Transverse colon (tissue), 4 donors: ENCODE measurements around the gene PYGO1. TPM values are rescaled to one million over a fixed set of nuclear protein-coding genes. Genes with fewer than 3 reads are reported as not detected.

ENCODE experiments used
- DNase-seq: peaks from one replicate; pipeline ENCODE4 v3.0.0-alpha.2; 2019
- H3K27ac ChIP-seq, 4 donors: fragments of 200-600 bp; sonication (generic); 2 replicates each; pipeline ENCODE4 v1.5.1; 2016 to 2018; ENCODE audit warnings: inconsistent platforms in 4 of 4
- H3K27me3 ChIP-seq: fragments of 200-600 bp; sonication (generic); 2 replicates; pipeline ENCODE4 v1.5.1; 2017; ENCODE audit warnings: inconsistent platforms
- H3K36me3 ChIP-seq, 4 donors: fragments of 200-600 bp; sonication (generic); 2 replicates each; pipeline ENCODE4 v1.5.1; 2017 to 2019; ENCODE audit warnings: inconsistent platforms in 4 of 4
- H3K4me1 ChIP-seq, 4 donors: fragments of 200-600 bp; sonication (generic); 2 replicates each; pipeline ENCODE4 v1.5.1; 2017 to 2020; ENCODE audit warnings: inconsistent platforms in 4 of 4
- H3K4me3 ChIP-seq, 4 donors: fragments of 200-600 bp; sonication (generic); 1 replicate in 1 of 4; 2 replicates in 3 of 4; pipeline versions ENCODE4 v1.5.1 to v1.6.1; 2017 to 2019; ENCODE audit warnings: inconsistent platforms in 4 of 4
- H3K9me3 ChIP-seq, 2 donors: fragments of 200-600 bp; sonication (generic); 2 replicates each; pipeline ENCODE4 v1.5.1; 2017 to 2019; ENCODE audit warnings: inconsistent platforms in 2 of 2
- EP300 ChIP-seq: sonication (generic); formaldehyde crosslinking; IDR thresholded peaks from one replicate; pipeline ENCODE4 v1.6.1; 2017; ENCODE audit warnings: antibody characterized with exemption, low read depth
- POLR2A ChIP-seq: fragments of 450-650 bp; IDR thresholded peaks from one replicate; pipeline ENCODE4 v1.6.1; 2016; ENCODE audit warnings: antibody characterized with exemption, mild to moderate bottlenecking, moderate library complexity
- POLR2AphosphoS5 ChIP-seq, 3 donors: sonication (generic); formaldehyde crosslinking; IDR thresholded peaks; one replicate each; pipeline ENCODE4 v1.6.1; 2016; ENCODE audit warnings: antibody characterized with exemption in 3 of 3
- WGBS, 2 donors: methylation state at CpG; one replicate each; pipeline ENCODE4 v1.1.5; 2018; ENCODE audit warnings: low coverage in 1 of 2; 5-methylcytosine and 5-hydroxymethylcytosine counted together
- in situ Hi-C, 4 donors: fragments of 200-750 bp; cut with MboI; loops; one replicate each; pipeline versions ENCODE4 v1.15.0 to v1.15.1; 2017; ENCODE audit warnings: low sequenced_read_pairs in 3 of 4, low pct_ligation_motif_present in 1 of 4, low pct_unique_long_range_greater_than_20kb in 1 of 4
- intact Hi-C: fragments of 100-400 bp; cut with DNase I; formaldehyde crosslinking; loops from one replicate; pipeline ENCODE4 v1.15.1; 2023; ENCODE audit warnings: low total_unique reads
- total RNA-seq, 4 donors: library from RNA; depleted of rRNA; stranded (reverse); fragments of >200 nt; gene quantifications; one replicate each; pipeline ENCODE4 v1.1.0, GENCODE V29; 2016
- TF ChIP-seq, protein P1 (sequence below), 5 experiments: fragments of 200-600 bp in 3 of 5; fragments of 450-650 bp in 2 of 5; sonication (generic) in 3 of 5; IDR thresholded peaks; 1 replicate in 2 of 5; 2 replicates in 3 of 5; pipeline ENCODE4 v1.5.1; 2016 to 2017; ENCODE audit warnings: antibody characterized with exemption in 5 of 5, inconsistent platforms in 3 of 5, mild to moderate bottlenecking in 2 of 5, moderate library complexity in 1 of 5

PYGO1 gene
- total RNA-seq, 4 donors from 2014 or later = 0.37 to 3.4 (median 2.8) TPM

DNA sequence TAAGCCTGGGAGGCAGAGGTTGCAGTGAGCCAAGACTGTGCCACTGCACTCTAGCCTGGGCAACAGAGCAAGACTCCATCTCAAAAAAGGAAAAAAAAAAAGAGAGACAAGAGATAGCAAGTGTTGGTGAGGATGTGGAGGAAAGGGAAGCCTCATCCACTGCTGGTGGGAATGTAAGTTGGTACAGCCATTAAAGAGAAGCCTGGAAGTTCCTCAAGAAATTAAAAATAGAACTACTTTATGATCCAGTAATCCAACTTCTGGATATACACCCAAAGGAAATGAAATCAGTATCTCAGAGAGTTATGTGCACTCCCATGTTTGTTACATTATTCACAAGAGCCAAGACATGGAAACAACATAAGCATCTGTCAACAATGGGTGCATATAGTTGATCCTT is 14.9 kb downstream of the PYGO1 start:
- no peak for DNase-seq
- Histone ChIP-seq H3K27me3 (no peaks in the 10 kb centered on the region), H3K4me3 (no peak overlapping the region), H3K9me3 (no peaks in the 10 kb centered on the region), H3K27ac (no peak overlapping the region), H3K4me1 (no peaks in the 10 kb centered on the region), H3K36me3 (no peaks in the 10 kb centered on the region)
- TF ChIP-seq POLR2A = no peak
- no peak for TF ChIP-seq POLR2AphosphoS5 (IDR thresholded peaks at IDR 0.05)
- TF ChIP-seq, protein P1, sequence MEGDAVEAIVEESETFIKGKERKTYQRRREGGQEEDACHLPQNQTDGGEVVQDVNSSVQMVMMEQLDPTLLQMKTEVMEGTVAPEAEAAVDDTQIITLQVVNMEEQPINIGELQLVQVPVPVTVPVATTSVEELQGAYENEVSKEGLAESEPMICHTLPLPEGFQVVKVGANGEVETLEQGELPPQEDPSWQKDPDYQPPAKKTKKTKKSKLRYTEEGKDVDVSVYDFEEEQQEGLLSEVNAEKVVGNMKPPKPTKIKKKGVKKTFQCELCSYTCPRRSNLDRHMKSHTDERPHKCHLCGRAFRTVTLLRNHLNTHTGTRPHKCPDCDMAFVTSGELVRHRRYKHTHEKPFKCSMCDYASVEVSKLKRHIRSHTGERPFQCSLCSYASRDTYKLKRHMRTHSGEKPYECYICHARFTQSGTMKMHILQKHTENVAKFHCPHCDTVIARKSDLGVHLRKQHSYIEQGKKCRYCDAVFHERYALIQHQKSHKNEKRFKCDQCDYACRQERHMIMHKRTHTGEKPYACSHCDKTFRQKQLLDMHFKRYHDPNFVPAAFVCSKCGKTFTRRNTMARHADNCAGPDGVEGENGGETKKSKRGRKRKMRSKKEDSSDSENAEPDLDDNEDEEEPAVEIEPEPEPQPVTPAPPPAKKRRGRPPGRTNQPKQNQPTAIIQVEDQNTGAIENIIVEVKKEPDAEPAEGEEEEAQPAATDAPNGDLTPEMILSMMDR (IDR thresholded peaks at IDR 0.05) = no peak
- no peak for TF ChIP-seq EP300
- in situ Hi-C loops = no loop called here
- intact Hi-C loops = no loop called here

DNA sequence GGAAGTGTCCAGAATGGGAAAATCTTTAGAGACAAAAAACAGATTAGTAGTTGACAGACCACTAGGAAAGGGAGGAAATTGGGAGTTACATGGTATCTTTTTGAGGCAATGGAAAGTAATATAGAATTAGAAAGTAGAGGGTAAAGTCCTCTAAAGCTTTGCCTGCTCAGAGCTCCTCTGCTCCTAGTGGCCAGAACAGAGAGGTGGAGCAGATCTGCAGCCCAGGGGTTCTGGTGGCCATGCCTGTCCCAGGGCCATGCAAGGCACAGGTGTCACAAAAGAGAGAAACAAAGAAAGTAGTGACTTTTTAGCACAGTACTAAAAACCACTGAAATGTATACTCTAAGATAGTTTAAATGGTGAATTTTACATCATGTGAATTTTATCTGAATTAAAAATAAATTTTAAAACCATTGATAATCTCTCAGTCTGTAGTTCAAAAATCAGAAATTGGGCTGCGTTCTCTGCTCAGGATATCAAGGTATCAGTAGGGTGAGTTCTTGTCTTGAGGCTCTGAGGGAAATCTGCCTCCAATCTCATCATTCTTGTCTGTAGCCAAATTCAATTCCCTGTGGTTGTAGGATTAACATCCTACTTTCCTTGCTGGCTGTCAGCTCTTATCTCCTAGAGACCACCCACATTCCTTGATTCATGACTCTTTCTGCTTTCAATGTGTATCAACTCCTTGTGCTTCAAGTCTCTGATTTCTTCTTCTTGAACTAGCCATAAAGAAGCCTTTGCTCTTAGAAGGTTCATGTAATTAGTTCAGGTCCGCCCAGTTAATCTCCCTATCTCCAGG is 23.6 kb downstream of the PYGO1 start:
- no peaks in the 10 kb centered on the region for H3K27me3 ChIP-seq
- in situ Hi-C loops (no loop called here), intact Hi-C loops (no loop called here)
- H3K4me3 ChIP-seq = no peak overlapping the region
- no peaks in the 10 kb centered on the region for H3K9me3 ChIP-seq
- TF ChIP-seq POLR2AphosphoS5 (IDR thresholded peaks at IDR 0.05) (no peak), POLR2A (no peak), EP300 (no peak)
- TF ChIP-seq, protein P1 (IDR thresholded peaks at IDR 0.05) = no peak
- WGBS, 2 donors = 86% methylated on average over 2 of the region's 2 CpGs; no CpG with 5 or more reads in 1 of the 2 donors
- DNase-seq = no peak
- no peaks in the 10 kb centered on the region for H3K4me1 ChIP-seq
- no peak overlapping the region for H3K27ac ChIP-seq
- no peaks in the 10 kb centered on the region for H3K36me3 ChIP-seq

DNA sequence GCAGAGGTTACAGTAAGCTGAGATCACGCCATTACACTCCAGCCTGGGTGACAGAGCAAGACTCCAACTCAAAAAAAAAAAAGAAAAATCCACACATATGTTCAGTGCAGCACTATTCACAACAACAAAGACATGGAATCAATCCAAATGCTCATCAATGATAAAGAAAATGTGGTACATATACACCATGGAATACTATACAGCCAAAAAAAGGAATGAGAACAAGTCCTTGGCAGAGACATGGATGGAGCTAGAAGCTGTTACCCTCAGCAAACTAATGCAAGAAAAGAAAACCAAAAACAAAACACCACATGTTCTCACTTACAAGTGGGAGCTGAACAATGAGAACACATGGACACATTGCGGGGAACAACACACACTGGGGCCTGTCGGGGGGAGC is 25.5 kb downstream of the PYGO1 start:
- in situ Hi-C loops = no loop called here
- Histone ChIP-seq H3K27ac (no peak overlapping the region), H3K4me3 (no peak overlapping the region), H3K9me3 (no peaks in the 10 kb centered on the region), H3K27me3 (no peaks in the 10 kb centered on the region), H3K4me1 (no peaks in the 10 kb centered on the region), H3K36me3 (no peaks in the 10 kb centered on the region)
- WGBS, 2 donors = 93 to 100% methylated on average over 2 to 3 of the region's 3 CpGs
- intact Hi-C loops = no loop called here
- TF ChIP-seq, protein P1 (IDR thresholded peaks at IDR 0.05) = no peak
- no peak for TF ChIP-seq POLR2AphosphoS5 (IDR thresholded peaks at IDR 0.05)
- DNase-seq = no peak

DNA sequence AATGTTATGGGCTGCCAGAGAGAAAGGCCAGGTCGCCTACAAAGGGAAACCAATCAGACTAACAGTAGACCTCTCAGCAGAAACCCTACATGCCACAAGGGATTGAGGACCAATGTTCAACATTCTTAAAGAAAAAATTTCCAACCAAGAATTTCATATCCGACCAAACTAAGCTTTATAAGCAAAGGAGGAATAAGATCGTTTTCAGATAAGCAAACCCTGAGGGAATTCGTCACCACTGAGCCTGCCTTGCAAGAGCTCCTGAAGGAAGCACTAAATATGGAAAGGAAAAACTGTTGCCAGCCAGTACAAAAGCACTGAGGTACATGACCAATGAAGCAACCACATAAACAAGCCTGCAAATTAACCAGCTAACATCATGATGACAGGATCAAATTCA is 33.1 kb downstream of the PYGO1 start:
- no peak overlapping the region for H3K27ac ChIP-seq
- no peak overlapping the region for H3K4me3 ChIP-seq
- in situ Hi-C loops = no loop called here
- DNase-seq = no peak
- WGBS, 2 donors = 78 to 84% methylated on average over 4 of the region's 4 CpGs
- no peaks in the 10 kb centered on the region for H3K36me3 ChIP-seq
- intact Hi-C loops = no loop called here
- peaks cover 3 to 10% of the 10 kb centered on the region in 2 donors for H3K9me3 ChIP-seq
- H3K27me3 ChIP-seq = no peaks in the 10 kb centered on the region
- H3K4me1 ChIP-seq = no peaks in the 10 kb centered on the region
- TF ChIP-seq POLR2A = no peak
- no peak for TF ChIP-seq EP300
- no peak for TF ChIP-seq POLR2AphosphoS5 (IDR thresholded peaks at IDR 0.05)
- TF ChIP-seq, protein P1 (IDR thresholded peaks at IDR 0.05) = no peak
